NCI-H510A (cell line): ENCODE measurements around the gene CAVIN2.
"Not testable (repeated sequence)": the region's sequence is repeated elsewhere in the genome, so short reads cannot be mapped to it uniquely, and the experiment has no call there.

ENCODE experiments used
- DNase-seq: peaks from one replicate; lab custom pipeline; 2025; lab: John Stamatoyannopoulos, UW

Gene CAVIN2

DNA sequence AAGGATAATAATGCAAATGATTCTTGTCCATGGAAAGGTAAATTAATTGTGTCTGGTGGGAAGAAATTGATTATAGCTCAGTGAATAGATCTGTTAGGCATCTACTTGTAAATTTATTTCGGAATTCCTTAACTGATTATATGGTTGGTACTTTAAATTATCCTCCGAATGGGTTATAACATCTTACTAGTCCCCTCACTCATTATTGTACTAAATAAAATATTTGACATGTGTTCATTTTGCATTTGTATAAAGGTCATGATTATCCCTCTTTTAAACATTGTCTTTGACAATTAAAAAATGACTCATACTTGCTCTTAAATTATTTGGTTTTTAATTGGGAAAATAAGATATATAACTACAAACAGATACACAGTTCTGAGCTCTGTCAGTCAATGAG, 47.4 kb downstream of the CAVIN2 start:
- no peak for DNase-seq

- no peak for DNase-seq
Observed at GRCh38 chr2:191797942-191798876, 48.7 kb downstream of the CAVIN2 start.

- DNase-seq: no peak
Observed at GRCh38 chr2:191797500-191797899, 49.4 kb downstream of the CAVIN2 start.

- no peak for DNase-seq
Observed at GRCh38 chr2:191795715-191796114, 51.2 kb downstream of the CAVIN2 start.

- DNase-seq: no peak
Observed at GRCh38 chr2:191791953-191792560, 54.8 kb downstream of the CAVIN2 start.

DNA sequence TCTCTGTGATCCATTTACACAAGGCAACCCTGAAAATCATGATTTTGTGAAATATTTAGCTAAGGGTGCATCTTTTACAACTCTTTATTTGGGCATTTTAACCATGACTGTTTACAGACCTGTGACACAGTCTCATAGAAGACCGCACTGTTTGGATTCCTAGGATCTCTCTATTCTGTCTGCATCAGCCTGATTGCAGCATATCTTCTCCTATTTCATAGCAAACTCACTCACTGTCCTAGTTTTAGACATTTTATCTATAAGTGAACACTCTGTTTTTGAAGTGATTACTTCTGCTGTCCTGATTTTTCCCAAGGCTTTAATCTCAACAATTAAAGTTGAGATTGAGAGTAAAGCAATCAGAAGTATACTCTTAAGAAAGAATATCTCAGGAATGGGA, 56.2 kb downstream of the CAVIN2 start:
- no peak for DNase-seq

DNA sequence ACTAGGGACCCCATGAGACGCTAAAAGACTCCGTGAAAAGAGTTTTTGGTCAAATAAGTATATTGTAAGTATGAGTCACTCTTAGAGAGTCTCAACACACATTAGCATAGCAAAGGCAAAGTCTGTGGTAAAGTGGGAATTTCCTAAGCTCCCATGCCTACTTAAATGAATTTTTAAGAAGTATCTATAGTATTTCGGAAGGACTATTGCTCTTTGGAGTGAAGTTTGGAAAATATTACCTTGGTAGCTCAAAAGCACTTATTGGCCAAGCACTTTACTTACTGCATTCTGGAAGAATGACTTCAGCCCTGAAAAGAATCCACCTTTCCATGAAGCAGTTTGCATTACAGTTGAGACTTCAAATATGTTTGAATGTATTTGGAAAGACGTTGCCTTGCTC, 57.1 kb downstream of the CAVIN2 start:
- no peak for DNase-seq

GRCh38 chr2:191786694-191787093, 60.2 kb downstream of the CAVIN2 start:
- no peak for DNase-seq

- DNase-seq: not testable (repeated sequence)
Observed at GRCh38 chr2:191785651-191786050, 61.2 kb downstream of the CAVIN2 start.
